NCI-H1105 (cell line): ENCODE data around the gene HCRTR1.
"Not testable (repeated sequence)": the region's sequence is repeated elsewhere in the genome, so short reads cannot be mapped to it uniquely, and the experiment has no call there.

ENCODE experiments used
- DNase-seq: peaks from one replicate; lab custom pipeline; 2025; lab: John Stamatoyannopoulos, UW

Gene HCRTR1

GRCh38 chr1:31581821-31582810, 35.4 kb upstream of the HCRTR1 start:
- DNase-seq = no peak

GRCh38 chr1:31583082-31583994, 34.2 kb upstream of the HCRTR1 start:
- DNase-seq = no peak

DNA sequence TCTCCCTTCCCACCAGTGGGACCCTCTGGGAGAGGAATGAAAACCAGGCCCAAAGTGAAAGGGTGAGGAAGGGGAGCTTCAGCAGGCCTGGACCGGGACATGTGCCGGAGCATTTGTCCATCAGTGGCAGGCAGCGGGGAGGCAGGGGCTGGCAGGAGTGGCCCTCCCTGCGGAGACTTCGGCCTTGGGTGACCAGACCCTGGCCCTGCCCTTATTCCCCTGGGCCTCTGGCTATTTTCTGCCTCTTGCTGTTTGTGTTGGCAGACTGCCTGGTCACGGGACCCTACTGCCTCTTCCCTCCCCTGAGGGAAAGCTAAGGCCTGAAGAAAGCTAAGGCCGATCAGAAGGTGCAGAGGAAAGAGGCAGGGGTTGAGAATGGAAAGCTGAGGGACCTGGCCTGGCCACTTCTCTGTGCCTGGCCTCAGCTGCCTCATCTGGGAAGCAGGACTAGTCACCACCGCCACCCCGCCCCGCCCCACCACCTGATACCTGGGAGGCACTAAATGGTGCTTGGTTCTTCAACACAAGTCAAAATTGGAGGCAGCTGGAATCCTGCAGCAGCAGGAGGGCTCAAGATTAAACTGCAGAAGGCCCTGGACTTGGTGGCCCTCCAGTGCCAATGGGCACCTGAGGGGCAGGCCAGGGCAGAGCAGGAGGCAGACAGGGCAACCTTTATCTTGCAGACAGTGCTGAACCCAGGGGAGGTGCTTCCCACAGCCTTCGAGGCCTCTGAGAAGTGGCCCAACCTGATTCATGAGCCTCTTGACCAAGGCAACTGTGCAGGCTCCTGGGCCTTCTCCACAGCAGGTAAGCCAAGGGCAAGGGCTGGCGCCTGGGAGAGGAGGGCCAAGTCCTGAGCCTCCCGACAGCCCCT, 33.3 kb upstream of the HCRTR1 start:
- no peak for DNase-seq

GRCh38 chr1:31584869-31585735, 32.4 kb upstream of the HCRTR1 start:
- DNase-seq = no peak

- DNase-seq = no peak
Measured at GRCh38 chr1:31585736-31586365, 31.6 kb upstream of the HCRTR1 start.

DNA sequence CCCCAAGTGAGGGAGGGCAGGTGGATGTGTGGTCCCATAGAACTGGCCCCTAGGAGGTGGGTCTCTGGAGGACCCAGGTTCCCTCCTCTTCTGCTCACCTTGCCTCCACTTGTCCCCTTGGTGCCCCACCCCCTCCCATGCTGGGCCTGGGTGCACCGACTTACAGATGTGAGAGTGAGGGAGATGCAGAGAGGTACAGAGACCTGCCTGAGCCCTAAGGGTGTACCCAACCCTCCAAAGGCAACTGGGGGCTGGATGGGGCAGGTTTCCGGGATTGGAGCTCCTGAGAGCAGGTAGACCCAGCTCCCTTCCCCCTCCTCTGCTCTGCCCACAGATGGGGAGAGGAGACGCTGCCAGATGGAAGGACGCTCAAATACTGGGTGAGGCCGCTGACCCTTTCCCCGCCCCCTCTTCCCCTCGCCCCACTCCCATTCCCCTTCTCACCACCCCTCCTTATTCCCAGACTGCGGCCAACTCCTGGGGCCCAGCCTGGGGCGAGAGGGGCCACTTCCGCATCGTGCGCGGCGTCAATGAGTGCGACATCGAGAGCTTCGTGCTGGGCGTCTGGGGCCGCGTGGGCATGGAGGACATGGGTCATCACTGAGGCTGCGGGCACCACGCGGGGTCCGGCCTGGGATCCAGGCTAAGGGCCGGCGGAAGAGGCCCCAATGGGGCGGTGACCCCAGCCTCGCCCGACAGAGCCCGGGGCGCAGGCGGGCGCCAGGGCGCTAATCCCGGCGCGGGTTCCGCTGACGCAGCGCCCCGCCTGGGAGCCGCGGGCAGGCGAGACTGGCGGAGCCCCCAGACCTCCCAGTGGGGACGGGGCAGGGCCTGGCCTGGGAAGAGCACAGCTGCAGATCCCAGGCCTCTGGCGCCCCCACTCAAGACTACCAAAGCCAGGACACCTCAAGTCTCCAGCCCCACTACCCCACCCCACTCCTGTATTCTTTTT, 30.8 kb upstream of the HCRTR1 start:
- DNase-seq = no peak

- not testable (repeated sequence) for DNase-seq
Measured at GRCh38 chr1:31587328-31587699, 30.2 kb upstream of the HCRTR1 start.

- peak; percentile 27 for DNase-seq
Measured at GRCh38 chr1:31587720-31588423, 29.6 kb upstream of the HCRTR1 start.

- DNase-seq = no peak
Measured at GRCh38 chr1:31588751-31589515, 28.6 kb upstream of the HCRTR1 start.

GRCh38 chr1:31591425-31592093, 25.9 kb upstream of the HCRTR1 start:
- no peak for DNase-seq

DNA sequence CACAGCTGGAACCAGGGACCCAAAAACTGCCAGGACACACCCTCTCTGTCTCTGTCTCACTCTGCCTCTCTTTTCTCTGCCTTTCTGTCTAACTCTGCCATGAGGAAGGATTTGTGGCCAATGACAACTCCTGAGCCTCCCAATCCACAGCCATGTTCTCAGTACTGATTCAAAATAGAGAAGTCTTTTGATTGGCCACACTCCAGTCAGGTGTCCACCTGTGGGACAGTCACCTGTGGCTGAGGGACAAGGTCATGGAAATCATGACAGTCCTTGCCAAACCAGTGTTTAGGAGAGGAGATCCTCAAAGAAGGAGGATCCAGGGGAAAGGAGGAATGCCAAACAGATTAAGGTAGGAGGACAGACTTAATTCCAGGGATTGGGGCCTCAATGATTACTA, 25.4 kb upstream of the HCRTR1 start:
- no peak for DNase-seq

- no peak for DNase-seq
Measured at GRCh38 chr1:31593136-31593665, 24.3 kb upstream of the HCRTR1 start.

DNA sequence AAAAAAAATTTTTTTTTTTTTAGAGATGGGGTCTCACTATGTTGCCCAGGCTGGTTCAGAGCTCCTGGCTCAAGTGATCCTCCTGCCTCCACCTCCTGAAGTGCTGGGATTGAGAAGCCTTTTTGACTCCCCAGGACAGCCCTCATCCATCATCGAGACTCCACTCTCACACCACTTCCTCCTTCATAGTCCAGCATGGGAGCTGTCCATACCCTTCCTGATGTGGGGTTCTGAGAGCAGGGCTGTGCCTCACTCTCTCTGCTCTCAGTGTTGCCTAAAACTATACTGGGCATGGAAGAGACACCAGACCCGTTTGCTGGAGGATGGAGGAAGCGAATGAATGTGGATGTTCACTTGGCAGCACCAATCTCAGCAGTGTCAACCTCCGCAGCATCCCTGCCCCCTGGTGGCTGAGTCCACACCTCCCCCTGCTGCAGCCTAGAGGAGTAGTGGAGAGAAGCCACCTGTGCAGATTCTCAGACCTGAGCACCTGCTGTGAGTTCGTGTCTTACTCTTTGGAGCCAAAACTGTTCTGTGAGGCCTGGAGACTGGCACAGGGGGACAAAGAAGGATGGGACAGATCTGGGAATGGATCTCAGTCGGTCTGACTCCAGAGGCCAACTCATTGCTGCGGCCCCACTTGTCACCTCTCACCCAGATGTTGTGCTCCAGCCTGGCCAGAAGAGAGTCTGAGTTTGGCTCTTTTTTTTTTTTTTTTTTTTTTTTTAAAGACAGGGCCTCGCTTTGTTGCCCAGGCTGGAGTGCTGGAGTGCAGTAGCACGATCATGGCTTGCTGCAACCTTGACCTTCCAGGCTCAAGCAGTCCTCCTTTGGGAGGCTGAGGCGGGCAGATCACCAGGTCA, 23.5 kb upstream of the HCRTR1 start:
- DNase-seq = peak; percentile 54

GRCh38 chr1:31595836-31596736, 21.4 kb upstream of the HCRTR1 start:
- no peak for DNase-seq

- no peak for DNase-seq
Measured at GRCh38 chr1:31596737-31597097, 20.8 kb upstream of the HCRTR1 start.
